GM12878 (cell line): ENCODE results near the gene SPRR3. TPM values are rescaled to one million over a fixed set of nuclear protein-coding genes. Genes with fewer than 3 reads are reported as not detected.

ENCODE experiments used
- ATAC-seq: fragments of 200-7000 bp; cut with Tn5 transposase; 3 replicates; pipeline ENCODE4 v1.9.1; 2020; ENCODE audit warnings: mild to moderate bottlenecking, moderate library complexity
- BruUV-seq: library from RNA; stranded (reverse); fragments of 400-500 nt; replicated peaks from 2 replicates; lab custom pipeline; 2021; lab: Mats Ljungman, UMichigan
- CTCF ChIA-PET: fragments of 300-600 bp; sonication (Branson Sonifier 250); formaldehyde crosslinking; extraction: SDS; loops from one replicate; lab custom pipeline; 2021; ENCODE audit warnings: inconsistent platforms; lab: Yijun Ruan, JAX
- POLR2A ChIA-PET: fragments of 350-600 bp; formaldehyde crosslinking; extraction: SDS; loops from one replicate; lab custom pipeline; 2021; ENCODE audit warnings: inconsistent platforms; lab: Charles Lee
- RAD21 ChIA-PET: fragments of 300-600 bp; sonication (Branson Sonifier 250); formaldehyde crosslinking; loops from one replicate; lab custom pipeline; 2023; ENCODE audit warnings: antibody characterized with exemption; ENCODE audit not compliant: unreplicated experiment; lab: Charles Lee
- SMC1A ChIA-PET: fragments of 300-600 bp; sonication (Branson Sonifier 250); formaldehyde crosslinking; loops from one replicate; lab custom pipeline; 2023; ENCODE audit not compliant: unreplicated experiment, uncharacterized antibody; lab: Charles Lee
- DNase-seq: peaks from one replicate; pipeline ENCODE4 v3.0.0-alpha.2; 2011; ENCODE audit warnings: low read depth, low spot score
- FAIRE-seq: peaks from 3 replicates; lab custom pipeline; 2011; peaks lifted over from hg19 to GRCh38; lab: Jason Lieb, UNC
- H2AFZ ChIP-seq: 2 replicates; pipeline ENCODE4 v1.6.0; 2011; ENCODE audit warnings: low read depth, low read length, control low read depth; ENCODE audit not compliant: control insufficient read depth
- H3K27ac ChIP-seq: 2 replicates; pipeline ENCODE4 v1.5.1; 2011; ENCODE audit warnings: control low read depth; ENCODE audit not compliant: control insufficient read depth, insufficient read depth
- H3K27me3 ChIP-seq, 2 experiments: replicated peaks in 1 of 2; 2 replicates each; pipeline versions ENCODE4 v1.6.0 to v1.6.1; 2011; ENCODE audit warnings: low read length in 1 of 2; ENCODE audit not compliant: control insufficient read depth in 2 of 2, insufficient read depth in 2 of 2
- H3K36me3 ChIP-seq, 2 experiments: 2 replicates each; pipeline ENCODE4 v1.5.1; 2011; ENCODE audit warnings: low read length in 1 of 2; ENCODE audit not compliant: control insufficient read depth in 2 of 2, insufficient read depth in 2 of 2
- H3K4me1 ChIP-seq: 2 replicates; pipeline ENCODE4 v1.6.1; 2011; ENCODE audit warnings: mild to moderate bottlenecking, low read length, moderate library complexity, mixed read lengths; ENCODE audit not compliant: control insufficient read depth, insufficient read depth
- H3K4me2 ChIP-seq: 2 replicates; pipeline ENCODE4 v1.6.0; 2011; ENCODE audit warnings: control low read depth; ENCODE audit not compliant: control insufficient read depth, insufficient read depth
- H3K4me3 ChIP-seq: fragments of 200-600 bp; sonication (generic); 2 replicates; pipeline ENCODE4 v1.5.1; 2016
- H3K79me2 ChIP-seq: 2 replicates; pipeline ENCODE4 v1.6.0; 2011; ENCODE audit warnings: low read length; ENCODE audit not compliant: control insufficient read depth, insufficient read depth
- H3K9ac ChIP-seq: 2 replicates; pipeline ENCODE4 v1.8.0; 2011; ENCODE audit warnings: low read length, control low read depth, mixed read lengths; ENCODE audit not compliant: control insufficient read depth, insufficient read depth
- H3K9me3 ChIP-seq: replicated peaks from 3 replicates; pipeline ENCODE4 v1.5.1; 2011; ENCODE audit warnings: mild to moderate bottlenecking, low read length; ENCODE audit not compliant: control insufficient read depth, insufficient read depth
- H4K20me1 ChIP-seq: 2 replicates; pipeline ENCODE4 v1.6.0; 2011; ENCODE audit not compliant: control insufficient read depth, insufficient read depth
- ATF2 ChIP-seq: IDR thresholded peaks from 2 replicates; pipeline ENCODE4 v1.6.1; 2012; ENCODE audit warnings: low read length, inconsistent platforms
- CEBPZ ChIP-seq: fragments of 150-350 bp; IDR thresholded peaks from 2 replicates; pipeline ENCODE4 v1.6.1; 2016; ENCODE audit warnings: low read depth, low read length
- EGR1 ChIP-seq, 2 experiments: IDR thresholded peaks; 1 replicate in 1 of 2; 2 replicates in 1 of 2; pipeline ENCODE4 v1.6.1; 2011 to 2012; ENCODE audit warnings: low read depth in 2 of 2, low read length in 2 of 2, borderline replicate concordance in 1 of 2, mild to moderate bottlenecking in 1 of 2, moderate library complexity in 1 of 2
- ESRRA ChIP-seq: IDR thresholded peaks from 2 replicates; pipeline ENCODE4 v1.6.1; 2012; ENCODE audit warnings: mild to moderate bottlenecking, low read length, improper control_type of control experiment
- FOXK2 ChIP-seq: fragments of 450-650 bp; IDR thresholded peaks from 2 replicates; pipeline ENCODE4 v1.6.1; 2017; ENCODE audit warnings: mild to moderate bottlenecking, moderate library complexity
- MTA2 ChIP-seq: fragments of 450-650 bp; IDR thresholded peaks from 2 replicates; pipeline ENCODE4 v1.6.1; 2016; ENCODE audit warnings: low read depth, mild to moderate bottlenecking, moderate library complexity
- PRDM15 ChIP-seq: fragments of 450-650 bp; formaldehyde crosslinking; IDR thresholded peaks from 2 replicates; pipeline ENCODE4 v1.4.0; 2020; ENCODE audit warnings: mild to moderate bottlenecking, moderate library complexity
- RB1 ChIP-seq: fragments of 450-650 bp; formaldehyde crosslinking; IDR thresholded peaks from 2 replicates; pipeline ENCODE4 v1.6.1; 2017; ENCODE audit warnings: mild to moderate bottlenecking, borderline replicate concordance
- ZBED1 ChIP-seq: IDR thresholded peaks from 2 replicates; pipeline ENCODE4 v1.6.1; 2016; ENCODE audit warnings: borderline replicate concordance
- ZNF384 ChIP-seq: IDR thresholded peaks from 2 replicates; pipeline ENCODE4 v1.6.1; 2012; ENCODE audit warnings: low read depth, mild to moderate bottlenecking, low read length, improper control_type of control experiment, borderline replicate concordance
- WGBS: methylation state at CpG from one replicate; pipeline ENCODE4 v1.1.6; 2016; ENCODE audit warnings: low lambda C conversion rate; ENCODE audit not compliant: insufficient replicate concordance, insufficient coverage; ENCODE audit errors: missing lambda C conversion rate; 5-methylcytosine and 5-hydroxymethylcytosine counted together
- in situ Hi-C: fragments of 300-500 bp; cut with MboI; formaldehyde crosslinking; loops from 9 replicates; pipeline ENCODE4 v1.14.3; 2018; ENCODE audit warnings: mixed read lengths
- intact Hi-C: fragments of 100-400 bp; cut with micrococcal nuclease; formaldehyde crosslinking; loops from one replicate; pipeline ENCODE4 v1.14.2; 2022; ENCODE audit not compliant: unreplicated experiment
- polyA plus RNA-seq, 11 experiments: library from polyadenylated mRNA; depleted of rRNA in 4 of 11; unstranded in 6 of 11; stranded (reverse) in 5 of 11; fragments of >200 nt; fragmentation: Nextera tagmentation in 4 of 11; fragmentation: Illumina TruSeq in 1 of 11; extraction: Ambion mirVana in 4 of 11; extraction: Trizol in 1 of 11; gene quantifications; 1 replicate in 1 of 11; 2 replicates in 10 of 11; pipeline versions ENCODE4 v1.2.1 to v1.2.3, GENCODE V29; 2011 to 2016; ENCODE audit warnings: inconsistent platforms in 2 of 11, missing spikeins in 2 of 11, low read depth in 1 of 11
- total RNA-seq, 4 experiments: library from RNA; depleted of rRNA in 3 of 4; stranded (reverse); fragments of >200 nt in 3 of 4; fragmentation: Illumina TruSeq in 1 of 4; extraction: Trizol in 1 of 4; gene quantifications; 2 replicates each; pipeline versions ENCODE4 v1.2.1 to v1.2.3, GENCODE V29; 2013 to 2021

The SPRR3 gene
- total and polyA plus RNA-seq, 10 of the 15 experiments (the other 5 are each of a cell fraction or from before 2014, with no cell fraction given) = not detected

- H3K9ac ChIP-seq = no peak overlapping the region
- FAIRE-seq (no peak), ATAC-seq (no peak), DNase-seq (no peak)
- no peaks in the 10 kb centered on the region for H3K27me3 ChIP-seq
- no peak for TF ChIP-seq ATF2
- TF ChIP-seq ZNF384 = no peak
- TF ChIP-seq ESRRA = no peak
- no peak overlapping the region for H2AFZ ChIP-seq
- no peak overlapping the region for H3K27ac ChIP-seq
- intact Hi-C loops = no loop called here
- no TSS peak for BruUV-seq
- in situ Hi-C loops = no loop called here
- 9% methylated on average over 4 of the region's 4 CpGs for WGBS
- no peaks in the 10 kb centered on the region for H3K9me3 ChIP-seq
- no peak overlapping the region for H3K4me2 ChIP-seq
- ChIA-PET POLR2A (no interaction called here), CTCF (no interaction called here), RAD21 (no interaction called here), SMC1A (interaction anchor here (1.0 kb wide), 1 partner anchor 17 kb away, joined by 4 read pairs; no protein-coding TSS in a partner anchor)
- H4K20me1 ChIP-seq = no peaks in the 10 kb centered on the region; the same call in 1 of the 2 replicates
- no peak overlapping the region for H3K4me3 ChIP-seq
- no peaks in the 10 kb centered on the region for H3K36me3 ChIP-seq
- H3K4me1 ChIP-seq = no peaks in the 10 kb centered on the region
- H3K79me2 ChIP-seq = no peaks in the 10 kb centered on the region
Observed at GRCh38 chr1:152982076-152982475, 19.5 kb upstream of the SPRR3 start.

- ChIA-PET CTCF (interaction anchor here (1.6 kb wide), 1 partner anchor 209 kb away, joined by 3 read pairs; no protein-coding TSS in a partner anchor), SMC1A (no interaction called here)
- TF ChIP-seq CEBPZ (no peak), FOXK2 (no peak), ZBED1 (no peak), PRDM15 (CRISPR knock-in tag) (no peak), EGR1 (IDR thresholded peaks at IDR 0.05; ENCODE audit: borderline replicate concordance in 1 of 2, low read depth in 2 of 2, low read length in 2 of 2) (no peak), MTA2 (no peak), RB1 (no peak)
Observed at GRCh38 chr1:152983234-152983633, 18.3 kb upstream of the SPRR3 start.

More at GRCh38 chr1:152983234-152983633, 18.3 kb upstream of the SPRR3 start:
- intact Hi-C loops (no loop called here), in situ Hi-C loops (no loop called here)
- no peak for ATAC-seq
- H4K20me1 ChIP-seq = no peaks in the 10 kb centered on the region; the same call in 1 of the 2 replicates
- H3K27me3 ChIP-seq = no peaks in the 10 kb centered on the region
- H3K36me3 ChIP-seq = no peaks in the 10 kb centered on the region
- DNase-seq = no peak
- RAD21 ChIA-PET = no interaction called here
- BruUV-seq = no TSS peak
- H3K27ac ChIP-seq = no peak overlapping the region
- H3K4me3 ChIP-seq = no peak overlapping the region
- FAIRE-seq = no peak
- H2AFZ ChIP-seq = no peak overlapping the region
- H3K9ac ChIP-seq = no peak overlapping the region
- H3K79me2 ChIP-seq = no peaks in the 10 kb centered on the region
- POLR2A ChIA-PET = no interaction called here
- H3K9me3 ChIP-seq = no peaks in the 10 kb centered on the region
- no peaks in the 10 kb centered on the region for H3K4me1 ChIP-seq
- no peak overlapping the region for H3K4me2 ChIP-seq
